Liver (tissue), 3 donors: ENCODE data around the gene PSTPIP1.

Experiments
- EGR1 ChIP-seq, 2 donors: IDR thresholded peaks; 2 replicates each; pipeline ENCODE4 v1.6.1; 2016 to 2018; ENCODE audit warnings: antibody characterized with exemption in 2 of 2, low read depth in 2 of 2
- FOXA1 ChIP-seq: IDR thresholded peaks from 2 replicates; pipeline ENCODE4 v1.6.1; 2016; ENCODE audit warnings: antibody characterized with exemption
- GABPA ChIP-seq, 2 donors: IDR thresholded peaks in 1 of 2; conservative IDR thresholded peaks in 1 of 2; 2 replicates each; pipeline ENCODE4 v1.6.1; 2016; ENCODE audit warnings: antibody characterized with exemption in 2 of 2, mild to moderate bottlenecking in 1 of 2, moderate library complexity in 1 of 2
- HNF4G ChIP-seq: IDR thresholded peaks from 2 replicates; pipeline ENCODE4 v1.6.1; 2016; ENCODE audit warnings: antibody characterized with exemption
- RAD21 ChIP-seq, 2 donors: IDR thresholded peaks; 2 replicates each; pipeline ENCODE4 v1.6.1; 2016; ENCODE audit warnings: antibody characterized with exemption in 2 of 2, mild to moderate bottlenecking in 2 of 2
- RXRA ChIP-seq, 2 donors: IDR thresholded peaks; 2 replicates each; pipeline ENCODE4 v1.6.1; 2017 to 2018; ENCODE audit warnings: antibody characterized with exemption in 2 of 2, mild to moderate bottlenecking in 1 of 2
- SP1 ChIP-seq: IDR thresholded peaks from 2 replicates; pipeline ENCODE4 v1.6.1; 2018; ENCODE audit warnings: antibody characterized with exemption, mild to moderate bottlenecking
- TAF1 ChIP-seq: conservative IDR thresholded peaks from 2 replicates; pipeline ENCODE4 v1.6.1; 2016; ENCODE audit warnings: antibody characterized with exemption, mild to moderate bottlenecking
- YY1 ChIP-seq: IDR thresholded peaks from 2 replicates; pipeline ENCODE4 v1.6.1; 2016; ENCODE audit warnings: antibody characterized with exemption, mild to moderate bottlenecking
- TF ChIP-seq, protein P1 (sequence below): fragments of 150-350 bp; IDR thresholded peaks from 2 replicates; pipeline ENCODE4 v1.5.1; 2017; ENCODE audit warnings: improper control_type of control experiment, low read depth, low read length; ENCODE audit not compliant: missing input control
- TF ChIP-seq, protein P2 (sequence below): IDR thresholded peaks from 2 replicates; pipeline ENCODE4 v1.6.1; 2016; ENCODE audit warnings: antibody characterized with exemption
- TF ChIP-seq, protein P3 (sequence below): IDR thresholded peaks from 2 replicates; pipeline ENCODE4 v1.6.1; 2016; ENCODE audit warnings: antibody characterized with exemption, mild to moderate bottlenecking
- TF ChIP-seq, protein P4 (sequence below): IDR thresholded peaks from 2 replicates; pipeline ENCODE4 v1.6.1; 2016; ENCODE audit warnings: antibody characterized with exemption
- donor health status: healthy.
- donor health status: healthy.

DNA sequence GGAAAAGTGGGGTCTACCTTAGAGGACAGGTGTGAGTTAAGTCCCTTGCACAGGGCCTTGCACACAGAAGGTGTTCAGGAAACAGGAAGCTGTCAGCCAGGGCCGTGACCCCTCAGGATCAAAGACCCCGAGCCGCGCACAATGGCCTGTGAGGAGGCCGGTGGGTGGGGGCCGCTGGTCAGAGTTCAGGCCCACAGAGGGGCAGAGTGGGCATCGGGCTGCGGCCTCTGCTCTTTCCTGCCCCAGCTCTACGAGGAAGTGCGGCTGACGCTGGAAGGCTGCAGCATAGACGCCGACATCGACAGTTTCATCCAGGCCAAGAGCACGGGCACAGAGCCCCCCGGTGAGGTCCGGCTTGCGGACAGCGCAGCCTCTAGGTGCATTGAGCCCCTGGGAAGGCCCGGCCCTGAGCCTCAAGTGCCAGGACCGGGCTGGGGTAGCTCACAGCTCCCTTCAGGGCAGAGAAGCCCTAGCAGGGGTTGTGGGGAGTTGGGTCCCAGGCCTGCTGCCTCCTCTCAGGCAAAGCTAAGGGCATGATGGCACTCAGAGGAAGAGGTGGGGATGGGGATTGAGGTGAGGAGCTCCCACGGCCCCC lies 37.2 kb downstream of the PSTPIP1 start:
- TF ChIP-seq, protein P1, sequence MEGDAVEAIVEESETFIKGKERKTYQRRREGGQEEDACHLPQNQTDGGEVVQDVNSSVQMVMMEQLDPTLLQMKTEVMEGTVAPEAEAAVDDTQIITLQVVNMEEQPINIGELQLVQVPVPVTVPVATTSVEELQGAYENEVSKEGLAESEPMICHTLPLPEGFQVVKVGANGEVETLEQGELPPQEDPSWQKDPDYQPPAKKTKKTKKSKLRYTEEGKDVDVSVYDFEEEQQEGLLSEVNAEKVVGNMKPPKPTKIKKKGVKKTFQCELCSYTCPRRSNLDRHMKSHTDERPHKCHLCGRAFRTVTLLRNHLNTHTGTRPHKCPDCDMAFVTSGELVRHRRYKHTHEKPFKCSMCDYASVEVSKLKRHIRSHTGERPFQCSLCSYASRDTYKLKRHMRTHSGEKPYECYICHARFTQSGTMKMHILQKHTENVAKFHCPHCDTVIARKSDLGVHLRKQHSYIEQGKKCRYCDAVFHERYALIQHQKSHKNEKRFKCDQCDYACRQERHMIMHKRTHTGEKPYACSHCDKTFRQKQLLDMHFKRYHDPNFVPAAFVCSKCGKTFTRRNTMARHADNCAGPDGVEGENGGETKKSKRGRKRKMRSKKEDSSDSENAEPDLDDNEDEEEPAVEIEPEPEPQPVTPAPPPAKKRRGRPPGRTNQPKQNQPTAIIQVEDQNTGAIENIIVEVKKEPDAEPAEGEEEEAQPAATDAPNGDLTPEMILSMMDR = no peak
- TF ChIP-seq YY1 = no peak
- TF ChIP-seq, protein P2, sequence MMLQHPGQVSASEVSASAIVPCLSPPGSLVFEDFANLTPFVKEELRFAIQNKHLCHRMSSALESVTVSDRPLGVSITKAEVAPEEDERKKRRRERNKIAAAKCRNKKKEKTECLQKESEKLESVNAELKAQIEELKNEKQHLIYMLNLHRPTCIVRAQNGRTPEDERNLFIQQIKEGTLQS = no peak
- no peak for TF ChIP-seq RAD21 (IDR thresholded peaks at IDR 0.05)
- TF ChIP-seq, protein P3, sequence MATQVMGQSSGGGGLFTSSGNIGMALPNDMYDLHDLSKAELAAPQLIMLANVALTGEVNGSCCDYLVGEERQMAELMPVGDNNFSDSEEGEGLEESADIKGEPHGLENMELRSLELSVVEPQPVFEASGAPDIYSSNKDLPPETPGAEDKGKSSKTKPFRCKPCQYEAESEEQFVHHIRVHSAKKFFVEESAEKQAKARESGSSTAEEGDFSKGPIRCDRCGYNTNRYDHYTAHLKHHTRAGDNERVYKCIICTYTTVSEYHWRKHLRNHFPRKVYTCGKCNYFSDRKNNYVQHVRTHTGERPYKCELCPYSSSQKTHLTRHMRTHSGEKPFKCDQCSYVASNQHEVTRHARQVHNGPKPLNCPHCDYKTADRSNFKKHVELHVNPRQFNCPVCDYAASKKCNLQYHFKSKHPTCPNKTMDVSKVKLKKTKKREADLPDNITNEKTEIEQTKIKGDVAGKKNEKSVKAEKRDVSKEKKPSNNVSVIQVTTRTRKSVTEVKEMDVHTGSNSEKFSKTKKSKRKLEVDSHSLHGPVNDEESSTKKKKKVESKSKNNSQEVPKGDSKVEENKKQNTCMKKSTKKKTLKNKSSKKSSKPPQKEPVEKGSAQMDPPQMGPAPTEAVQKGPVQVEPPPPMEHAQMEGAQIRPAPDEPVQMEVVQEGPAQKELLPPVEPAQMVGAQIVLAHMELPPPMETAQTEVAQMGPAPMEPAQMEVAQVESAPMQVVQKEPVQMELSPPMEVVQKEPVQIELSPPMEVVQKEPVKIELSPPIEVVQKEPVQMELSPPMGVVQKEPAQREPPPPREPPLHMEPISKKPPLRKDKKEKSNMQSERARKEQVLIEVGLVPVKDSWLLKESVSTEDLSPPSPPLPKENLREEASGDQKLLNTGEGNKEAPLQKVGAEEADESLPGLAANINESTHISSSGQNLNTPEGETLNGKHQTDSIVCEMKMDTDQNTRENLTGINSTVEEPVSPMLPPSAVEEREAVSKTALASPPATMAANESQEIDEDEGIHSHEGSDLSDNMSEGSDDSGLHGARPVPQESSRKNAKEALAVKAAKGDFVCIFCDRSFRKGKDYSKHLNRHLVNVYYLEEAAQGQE = no peak
- TF ChIP-seq, protein P4, sequence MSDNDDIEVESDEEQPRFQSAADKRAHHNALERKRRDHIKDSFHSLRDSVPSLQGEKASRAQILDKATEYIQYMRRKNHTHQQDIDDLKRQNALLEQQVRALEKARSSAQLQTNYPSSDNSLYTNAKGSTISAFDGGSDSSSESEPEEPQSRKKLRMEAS = no peak
- TF ChIP-seq TAF1 = no peak
- TF ChIP-seq RXRA (IDR thresholded peaks at IDR 0.05) = no peak
- no peak for TF ChIP-seq SP1
- TF ChIP-seq HNF4G = no peak
- no peak for TF ChIP-seq EGR1 (IDR thresholded peaks at IDR 0.05; ENCODE audit: low read depth in 2 of 2)
- no peak for TF ChIP-seq GABPA (IDR thresholded peaks at IDR 0.05 in 1 of 2, conservative IDR thresholded peaks at IDR 0.05 in 1 of 2)
- TF ChIP-seq FOXA1 = no peak
